CD14-positive monocyte (primary cell): Measurements from ENCODE around the gene GRID1. TPM values are rescaled to one million over a fixed set of nuclear protein-coding genes. Genes with fewer than 3 reads are reported as not detected.

Source experiments
- DNase-seq, 3 donors: peaks; one replicate each; pipeline ENCODE4 v3.0.0-alpha.2; 2011 to 2022
- H2AFZ ChIP-seq: 2 replicates; pipeline ENCODE4 v1.6.0; 2012; ENCODE audit warnings: mild to moderate bottlenecking, low read depth, low read length, inconsistent platforms; ENCODE audit not compliant: insufficient read depth, poor library complexity, severe bottlenecking
- H3K27ac ChIP-seq, 2 donors: 1 replicate in 1 of 2; 2 replicates in 1 of 2; pipeline ENCODE4 v1.5.1; 2012 to 2013; ENCODE audit warnings: low read length in 2 of 2, control low read depth in 1 of 2, inconsistent platforms in 1 of 2, low read depth in 1 of 2, mild to moderate bottlenecking in 1 of 2
- H3K27me3 ChIP-seq, 2 donors: one replicate each; pipeline versions ENCODE4 v1.6.0 to v1.6.1; 2011 to 2013; ENCODE audit warnings: low read length in 2 of 2; ENCODE audit not compliant: control insufficient read depth in 2 of 2, insufficient read depth in 2 of 2
- H3K36me3 ChIP-seq, 2 donors: replicated peaks in 1 of 2; 1 replicate in 1 of 2; 2 replicates in 1 of 2; pipeline versions ENCODE4 v1.5.1 to v1.6.1; 2012 to 2013; ENCODE audit warnings: low read length in 2 of 2, control low read depth in 1 of 2, inconsistent platforms in 1 of 2, mild to moderate bottlenecking in 1 of 2; ENCODE audit not compliant: insufficient read depth in 2 of 2, control insufficient read depth in 1 of 2
- H3K4me1 ChIP-seq, 2 donors: 1 replicate in 1 of 2; 2 replicates in 1 of 2; pipeline versions ENCODE4 v1.5.1 to v1.6.1; 2012 to 2013; ENCODE audit warnings: low read length in 2 of 2, control low read depth in 1 of 2, inconsistent platforms in 1 of 2, mild to moderate bottlenecking in 1 of 2, moderate library complexity in 1 of 2; ENCODE audit not compliant: insufficient read depth in 2 of 2, control insufficient read depth in 1 of 2
- H3K4me2 ChIP-seq: replicated peaks from 2 replicates; pipeline ENCODE3; 2012; ENCODE audit warnings: low read length, moderate library complexity, mild to moderate bottlenecking; ENCODE audit not compliant: poor library complexity, severe bottlenecking; ENCODE audit errors: extremely low read depth
- H3K4me3 ChIP-seq, 3 experiments: fragments of 200-600 bp in 1 of 3; sonication (generic) in 1 of 3; replicated peaks in 1 of 3; 1 replicate in 2 of 3; 2 replicates in 1 of 3; pipeline ENCODE4 v1.5.1; 2011 to 2013; ENCODE audit warnings: low read length in 3 of 3, mild to moderate bottlenecking in 3 of 3, control low read depth in 2 of 3, low read depth in 2 of 3, inconsistent platforms in 1 of 3, moderate library complexity in 1 of 3
- H3K79me2 ChIP-seq: 2 replicates; pipeline ENCODE4 v1.6.0; 2012; ENCODE audit warnings: mild to moderate bottlenecking, control low read depth, inconsistent platforms, low read length, moderate library complexity; ENCODE audit not compliant: insufficient read depth
- H3K9ac ChIP-seq: 2 replicates; pipeline ENCODE4 v1.6.0; 2017; ENCODE audit warnings: low read length, mild to moderate bottlenecking; ENCODE audit not compliant: insufficient read depth, poor library complexity, severe bottlenecking
- H3K9me3 ChIP-seq, 2 donors: replicated peaks in 1 of 2; 1 replicate in 1 of 2; 2 replicates in 1 of 2; pipeline versions ENCODE4 v1.5.1 to v1.6.1; 2012 to 2013; ENCODE audit warnings: low read length in 2 of 2, control low read depth in 1 of 2; ENCODE audit not compliant: control insufficient read depth in 1 of 2, insufficient read depth in 1 of 2
- H4K20me1 ChIP-seq: 2 replicates; pipeline ENCODE4 v1.6.0; 2012; ENCODE audit warnings: mild to moderate bottlenecking, low read length, control low read depth, moderate library complexity; ENCODE audit not compliant: insufficient read depth
- H3K27ac Mint-ChIP-seq, 7 donors: one replicate each; pipeline ENCODE4 v1.8.0; 2020; ENCODE audit warnings: mild to moderate bottlenecking in 7 of 7, mixed read lengths in 7 of 7, moderate library complexity in 6 of 7, inconsistent platforms in 2 of 7
- H3K27me3 Mint-ChIP-seq, 3 donors: one replicate each; pipeline ENCODE4 v1.8.0; 2021 to 2022; ENCODE audit warnings: low read depth in 3 of 3, mild to moderate bottlenecking in 3 of 3, mixed read lengths in 3 of 3, moderate library complexity in 3 of 3, inconsistent platforms in 1 of 3
- H3K36me3 Mint-ChIP-seq, 2 donors: one replicate each; pipeline ENCODE4 v1.8.0; 2020; ENCODE audit warnings: mixed read lengths in 2 of 2, inconsistent platforms in 1 of 2, mild to moderate bottlenecking in 1 of 2
- H3K4me1 Mint-ChIP-seq: one replicate; pipeline ENCODE4 v1.8.0; 2020; ENCODE audit warnings: mild to moderate bottlenecking, mixed read lengths
- H3K4me3 Mint-ChIP-seq, 2 donors: one replicate each; pipeline ENCODE4 v1.8.0; 2020; ENCODE audit warnings: mild to moderate bottlenecking in 2 of 2, mixed read lengths in 2 of 2, moderate library complexity in 1 of 2
- H3K9me3 Mint-ChIP-seq, 7 donors: one replicate each; pipeline ENCODE4 v1.8.0; 2020 to 2022; ENCODE audit warnings: mixed read lengths in 7 of 7, mild to moderate bottlenecking in 6 of 7, moderate library complexity in 6 of 7, inconsistent platforms in 2 of 7
- WGBS: methylation state at CpG from one replicate; pipeline ENCODE4 v1.1.5; 2013; ENCODE audit warnings: missing lambda C conversion rate; ENCODE audit not compliant: insufficient coverage; 5-methylcytosine and 5-hydroxymethylcytosine counted together
- intact Hi-C, 2 donors: fragments of 100-400 bp; cut with micrococcal nuclease; formaldehyde crosslinking; loops; one replicate each; pipeline versions ENCODE4 v1.15.0 to v1.15.1; 2023
- polyA plus RNA-seq, 3 donors: library from polyadenylated mRNA; depleted of rRNA in 1 of 3; unstranded in 2 of 3; stranded (reverse) in 1 of 3; fragments of 300-500 nt in 2 of 3; fragments of >200 nt in 1 of 3; fragmentation: Illumina TruSeq in 2 of 3; gene quantifications; 1 replicate in 2 of 3; 2 replicates in 1 of 3; pipeline ENCODE4 v1.2.3, GENCODE V29; 2012 to 2021
- TF ChIP-seq, protein P1 (sequence below): fragments of 200-600 bp; IDR thresholded peaks from one replicate; pipeline ENCODE4 v1.8.0; 2022; ENCODE audit warnings: antibody characterized with exemption, mild to moderate bottlenecking

The GRID1 gene
- polyA plus RNA-seq, 3 donors: not detected

DNA sequence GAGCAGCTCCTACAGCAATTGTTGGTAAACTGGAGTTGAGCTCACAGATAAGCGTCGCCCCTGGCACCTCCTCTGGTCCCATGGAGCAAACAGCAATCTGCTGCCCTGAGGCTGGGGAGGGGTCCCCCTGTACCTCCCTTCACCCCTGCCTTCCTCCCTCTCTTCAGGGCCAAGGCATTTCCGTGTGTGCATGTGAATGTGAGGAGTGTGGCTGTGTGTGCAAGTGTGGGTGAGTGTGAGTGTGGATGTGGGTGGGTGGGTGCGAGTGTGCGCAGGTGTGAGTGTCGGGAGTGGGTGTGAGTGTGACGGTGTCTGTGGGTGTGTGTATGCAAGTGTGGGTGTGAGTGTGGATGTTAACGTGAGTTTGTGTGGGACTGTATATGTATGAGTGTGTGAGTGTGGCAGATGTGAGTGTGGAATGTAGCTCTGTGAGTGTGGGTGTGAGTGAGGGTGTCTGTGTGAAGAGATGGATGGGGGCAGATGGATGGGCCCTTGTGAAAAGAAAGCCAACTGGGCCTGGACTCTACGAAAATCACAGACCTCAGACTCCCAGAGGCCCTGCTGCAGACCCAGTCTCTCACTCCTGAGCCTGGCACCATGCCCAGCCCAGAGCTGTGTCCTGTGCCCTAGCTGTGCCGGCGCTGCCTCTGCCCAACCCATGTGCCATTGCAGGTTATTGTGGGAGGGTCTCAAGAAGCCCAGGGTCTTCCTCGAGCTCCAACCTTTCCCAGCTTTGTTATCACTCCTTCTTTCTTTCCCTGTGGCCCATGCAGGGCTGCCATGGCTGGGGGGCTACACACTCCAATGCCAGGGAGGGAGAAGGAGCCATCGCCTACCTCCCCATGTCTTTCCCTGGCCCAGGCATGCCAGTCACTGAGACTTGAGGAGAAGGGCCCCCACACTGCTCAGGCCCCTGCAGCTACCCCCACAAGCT is 73.9 kb downstream of the GRID1 start:
- WGBS: 86% methylated on average over 8 of the region's 13 CpGs
- H3K4me1 Mint-ChIP-seq: no peaks in the 10 kb centered on the region
- intact Hi-C loops: no loop called here
- H2AFZ ChIP-seq: no peak overlapping the region
- DNase-seq: no peak
- no peak overlapping the region for H3K4me3 ChIP-seq
- H3K9ac ChIP-seq: no peak overlapping the region
- TF ChIP-seq, protein P1, sequence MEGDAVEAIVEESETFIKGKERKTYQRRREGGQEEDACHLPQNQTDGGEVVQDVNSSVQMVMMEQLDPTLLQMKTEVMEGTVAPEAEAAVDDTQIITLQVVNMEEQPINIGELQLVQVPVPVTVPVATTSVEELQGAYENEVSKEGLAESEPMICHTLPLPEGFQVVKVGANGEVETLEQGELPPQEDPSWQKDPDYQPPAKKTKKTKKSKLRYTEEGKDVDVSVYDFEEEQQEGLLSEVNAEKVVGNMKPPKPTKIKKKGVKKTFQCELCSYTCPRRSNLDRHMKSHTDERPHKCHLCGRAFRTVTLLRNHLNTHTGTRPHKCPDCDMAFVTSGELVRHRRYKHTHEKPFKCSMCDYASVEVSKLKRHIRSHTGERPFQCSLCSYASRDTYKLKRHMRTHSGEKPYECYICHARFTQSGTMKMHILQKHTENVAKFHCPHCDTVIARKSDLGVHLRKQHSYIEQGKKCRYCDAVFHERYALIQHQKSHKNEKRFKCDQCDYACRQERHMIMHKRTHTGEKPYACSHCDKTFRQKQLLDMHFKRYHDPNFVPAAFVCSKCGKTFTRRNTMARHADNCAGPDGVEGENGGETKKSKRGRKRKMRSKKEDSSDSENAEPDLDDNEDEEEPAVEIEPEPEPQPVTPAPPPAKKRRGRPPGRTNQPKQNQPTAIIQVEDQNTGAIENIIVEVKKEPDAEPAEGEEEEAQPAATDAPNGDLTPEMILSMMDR: no peak
- no peaks in the 10 kb centered on the region for H3K36me3 ChIP-seq
- no peak overlapping the region for H3K4me2 ChIP-seq
- H3K27me3 Mint-ChIP-seq: peaks cover 3 to 5% (median 4%) of the 10 kb centered on the region in 3 donors
- no peaks in the 10 kb centered on the region for H3K9me3 Mint-ChIP-seq
- H3K27ac Mint-ChIP-seq: no peak overlapping the region
- no peaks in the 10 kb centered on the region for H3K9me3 ChIP-seq
- no peaks in the 10 kb centered on the region for H3K79me2 ChIP-seq
- no peaks in the 10 kb centered on the region for H3K27me3 ChIP-seq
- no peaks in the 10 kb centered on the region for H3K4me1 ChIP-seq
- no peaks in the 10 kb centered on the region for H3K36me3 Mint-ChIP-seq
- H3K27ac ChIP-seq: no peak overlapping the region
- no peaks in the 10 kb centered on the region for H4K20me1 ChIP-seq
- no peak overlapping the region for H3K4me3 Mint-ChIP-seq

DNA sequence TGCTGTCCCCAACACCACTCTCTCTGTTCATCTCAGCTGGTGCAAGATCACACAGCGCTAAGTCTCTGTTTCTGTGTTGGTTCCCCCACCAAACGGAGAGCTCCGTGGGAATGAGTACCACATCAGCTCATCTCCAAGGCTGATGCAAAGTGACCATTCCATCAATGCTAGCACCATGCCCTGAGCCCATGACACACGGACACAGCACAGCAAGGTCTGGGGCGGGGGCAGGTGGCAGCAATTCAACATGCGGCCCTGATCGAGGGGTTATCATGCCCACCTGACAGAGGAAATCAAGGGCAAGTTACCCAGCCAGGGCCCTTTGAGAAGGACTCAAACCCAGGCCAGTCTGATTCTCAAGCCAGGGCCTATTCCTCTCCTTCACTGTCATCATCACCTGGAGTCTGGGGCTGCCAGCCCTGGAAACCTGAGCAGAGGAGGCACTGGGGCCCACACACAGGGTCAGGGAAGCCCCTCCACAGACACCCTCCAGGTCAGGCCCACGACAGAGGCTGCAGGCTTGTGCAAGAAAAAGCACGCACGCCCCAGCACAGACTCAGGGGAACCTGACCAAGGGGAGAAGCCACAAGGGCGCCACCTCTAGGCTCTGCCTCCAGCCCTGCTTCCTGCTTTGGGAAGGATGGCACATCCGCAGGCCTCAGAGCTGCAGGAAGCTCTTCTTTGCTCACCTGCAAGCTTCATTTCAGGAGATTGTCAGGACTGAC is 74.8 kb downstream of the GRID1 start:
- Mint-ChIP-seq H3K4me3 (no peak overlapping the region), H3K9me3 (no peaks in the 10 kb centered on the region), H3K27ac (peak overlapping the region in 2 of 7 donors; percentile 23 to 38), H3K36me3 (no peaks in the 10 kb centered on the region), H3K27me3 (peaks cover 3 to 5% (median 4%) of the 10 kb centered on the region in 3 donors), H3K4me1 (no peaks in the 10 kb centered on the region)
- Histone ChIP-seq H3K79me2 (no peaks in the 10 kb centered on the region), H3K4me3 (no peak overlapping the region), H3K9me3 (no peaks in the 10 kb centered on the region), H3K27ac (no peak overlapping the region), H3K9ac (no peak overlapping the region), H3K27me3 (no peaks in the 10 kb centered on the region), H3K4me1 (no peaks in the 10 kb centered on the region), H3K4me2 (no peak overlapping the region), H2AFZ (no peak overlapping the region), H4K20me1 (no peaks in the 10 kb centered on the region), H3K36me3 (no peaks in the 10 kb centered on the region)
- TF ChIP-seq, protein P1: no peak
- DNase-seq: no peak
- intact Hi-C loops: no loop called here
- WGBS: 74% methylated on average over 10 of the region's 12 CpGs
